Nephron progenitor cell (in vitro differentiated cells): ENCODE data around the gene CXCR4.

Experiments
- DNase-seq: peaks from one replicate; pipeline ENCODE4 v3.0.0; 2021
- H3K27ac Mint-ChIP-seq: 2 replicates; pipeline ENCODE4 v1.8.0; 2021; ENCODE audit warnings: mild to moderate bottlenecking, moderate library complexity, mixed read lengths
- H3K27me3 Mint-ChIP-seq: 2 replicates; pipeline ENCODE4 v1.8.0; 2021; ENCODE audit warnings: mild to moderate bottlenecking, low read depth, mixed read lengths; ENCODE audit not compliant: poor library complexity
- H3K36me3 Mint-ChIP-seq: 2 replicates; pipeline ENCODE4 v1.8.0; 2021; ENCODE audit warnings: low read depth, mixed read lengths
- H3K4me1 Mint-ChIP-seq: 2 replicates; pipeline ENCODE4 v1.8.0; 2021; ENCODE audit warnings: mixed read lengths
- H3K4me3 Mint-ChIP-seq: 2 replicates; pipeline ENCODE4 v1.8.0; 2021; ENCODE audit warnings: mild to moderate bottlenecking, moderate library complexity, mixed read lengths
- H3K9me3 Mint-ChIP-seq: 2 replicates; pipeline ENCODE4 v1.8.0; 2021; ENCODE audit warnings: mild to moderate bottlenecking, moderate library complexity, mixed read lengths
- TF ChIP-seq, protein P1 (sequence below): fragments of 200-600 bp; sonication (generic); IDR thresholded peaks from 2 replicates; pipeline ENCODE4 v1.5.0; 2021; ENCODE audit warnings: antibody characterized with exemption

CXCR4 gene

DNA sequence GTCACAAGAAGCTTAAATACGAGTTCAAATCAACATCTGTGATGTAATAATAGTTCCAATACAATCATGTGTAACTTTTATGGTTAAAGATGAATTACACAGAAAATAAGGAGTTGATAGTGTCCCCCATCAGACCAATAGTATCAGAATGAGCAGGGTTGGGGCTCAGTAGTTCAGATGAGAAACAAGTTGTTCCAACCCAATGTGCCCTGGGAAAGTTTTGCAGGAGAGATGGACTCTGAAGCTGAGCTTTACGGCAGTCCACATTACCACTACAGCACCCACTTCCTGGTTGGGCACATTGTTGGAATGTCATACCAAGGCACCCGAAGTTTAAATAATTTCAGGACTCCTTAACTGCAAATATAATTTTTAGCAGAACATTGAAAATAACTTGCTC lies 12.1 kb upstream of the CXCR4 start:
- no peak overlapping the region for H3K27ac Mint-ChIP-seq
- no peaks in the 10 kb centered on the region for H3K9me3 Mint-ChIP-seq
- DNase-seq, result no peak

DNA sequence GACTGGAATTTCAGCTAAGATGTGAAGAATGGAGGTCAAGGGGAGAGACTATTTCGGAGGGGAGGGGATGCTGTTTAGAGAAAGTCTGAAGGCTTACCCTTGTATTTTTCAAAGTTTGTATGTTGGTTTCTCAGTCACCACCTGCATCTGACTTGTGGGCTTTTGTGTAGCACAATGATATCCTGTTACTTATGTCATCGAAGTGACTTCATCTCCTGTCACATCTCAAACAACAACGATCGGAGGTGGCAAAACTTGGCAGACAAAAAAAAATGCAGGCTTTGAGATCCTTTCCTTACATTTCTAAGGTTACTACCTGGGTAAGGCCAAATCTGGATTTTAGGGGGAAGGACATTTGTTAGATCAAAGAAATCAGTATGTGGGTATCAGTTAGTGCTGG lies 11.7 kb upstream of the CXCR4 start:
- Mint-ChIP-seq H3K27me3 (peaks cover 6% of the 10 kb centered on the region), H3K9me3 (no peaks in the 10 kb centered on the region), H3K4me3 (no peak overlapping the region), H3K27ac (no peak overlapping the region), H3K4me1 (peaks cover 84% of the 10 kb centered on the region), H3K36me3 (no peaks in the 10 kb centered on the region)
- no peak for DNase-seq
- TF ChIP-seq, protein P1, sequence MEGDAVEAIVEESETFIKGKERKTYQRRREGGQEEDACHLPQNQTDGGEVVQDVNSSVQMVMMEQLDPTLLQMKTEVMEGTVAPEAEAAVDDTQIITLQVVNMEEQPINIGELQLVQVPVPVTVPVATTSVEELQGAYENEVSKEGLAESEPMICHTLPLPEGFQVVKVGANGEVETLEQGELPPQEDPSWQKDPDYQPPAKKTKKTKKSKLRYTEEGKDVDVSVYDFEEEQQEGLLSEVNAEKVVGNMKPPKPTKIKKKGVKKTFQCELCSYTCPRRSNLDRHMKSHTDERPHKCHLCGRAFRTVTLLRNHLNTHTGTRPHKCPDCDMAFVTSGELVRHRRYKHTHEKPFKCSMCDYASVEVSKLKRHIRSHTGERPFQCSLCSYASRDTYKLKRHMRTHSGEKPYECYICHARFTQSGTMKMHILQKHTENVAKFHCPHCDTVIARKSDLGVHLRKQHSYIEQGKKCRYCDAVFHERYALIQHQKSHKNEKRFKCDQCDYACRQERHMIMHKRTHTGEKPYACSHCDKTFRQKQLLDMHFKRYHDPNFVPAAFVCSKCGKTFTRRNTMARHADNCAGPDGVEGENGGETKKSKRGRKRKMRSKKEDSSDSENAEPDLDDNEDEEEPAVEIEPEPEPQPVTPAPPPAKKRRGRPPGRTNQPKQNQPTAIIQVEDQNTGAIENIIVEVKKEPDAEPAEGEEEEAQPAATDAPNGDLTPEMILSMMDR, result no peak

More for the DNA sequence above, 12.1 kb upstream of the CXCR4 start:
- no peaks in the 10 kb centered on the region for H3K36me3 Mint-ChIP-seq
- TF ChIP-seq, protein P1, result no peak
- H3K27me3 Mint-ChIP-seq, result peaks cover 6% of the 10 kb centered on the region
- no peak overlapping the region for H3K4me3 Mint-ChIP-seq
- H3K4me1 Mint-ChIP-seq, result peaks cover 84% of the 10 kb centered on the region

DNA sequence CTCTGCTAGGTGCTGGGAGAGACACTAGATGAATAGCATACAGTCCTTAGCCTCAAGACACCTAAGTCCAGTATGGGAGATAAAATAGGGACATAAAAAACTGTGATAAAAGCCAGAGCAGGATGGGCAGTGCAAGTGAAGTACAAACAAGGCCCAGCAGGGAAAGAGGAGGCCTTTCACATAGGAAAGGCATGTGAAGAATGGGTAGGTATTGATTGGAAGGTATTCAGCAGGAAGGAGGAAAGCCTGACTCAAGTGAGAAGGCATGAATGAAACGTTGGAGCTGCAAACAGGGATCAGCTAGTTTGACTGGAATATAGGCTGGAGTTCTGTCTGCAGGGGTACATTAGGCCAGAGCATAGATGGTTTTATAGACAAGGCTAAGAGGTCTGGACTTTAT lies 11.0 kb upstream of the CXCR4 start:
- H3K27me3 Mint-ChIP-seq, result peaks cover 11% of the 10 kb centered on the region
- peaks cover 85% of the 10 kb centered on the region for H3K4me1 Mint-ChIP-seq
- H3K27ac Mint-ChIP-seq, result no peak overlapping the region
- DNase-seq, result no peak
- no peak overlapping the region for H3K4me3 Mint-ChIP-seq
- H3K36me3 Mint-ChIP-seq, result no peaks in the 10 kb centered on the region
- TF ChIP-seq, protein P1, result no peak
- no peaks in the 10 kb centered on the region for H3K9me3 Mint-ChIP-seq

DNA sequence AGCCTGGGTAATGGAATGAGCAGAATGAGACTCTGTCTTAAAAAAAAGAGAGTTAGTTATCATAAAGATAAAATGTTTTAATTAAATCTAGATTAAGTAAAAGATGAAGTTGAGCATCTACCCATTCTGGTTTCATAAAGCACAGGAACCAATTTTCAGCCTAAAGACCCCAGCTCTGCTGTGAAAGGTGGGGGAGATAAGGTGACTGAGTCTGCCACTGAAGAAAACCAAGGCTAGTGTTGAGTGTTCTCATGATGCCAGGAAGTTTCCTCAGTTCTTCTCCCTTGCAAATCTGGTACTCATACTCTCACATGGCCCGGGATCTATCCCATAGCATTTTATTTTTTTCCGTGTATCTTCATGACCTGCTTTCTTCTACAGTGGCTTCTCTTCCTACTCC lies 10.4 kb upstream of the CXCR4 start:
- Mint-ChIP-seq H3K4me3 (no peak overlapping the region), H3K27me3 (peaks cover 11% of the 10 kb centered on the region), H3K36me3 (no peaks in the 10 kb centered on the region), H3K9me3 (no peaks in the 10 kb centered on the region), H3K27ac (no peak overlapping the region), H3K4me1 (peaks cover 84% of the 10 kb centered on the region)
- TF ChIP-seq, protein P1, result no peak
- no peak for DNase-seq

DNA sequence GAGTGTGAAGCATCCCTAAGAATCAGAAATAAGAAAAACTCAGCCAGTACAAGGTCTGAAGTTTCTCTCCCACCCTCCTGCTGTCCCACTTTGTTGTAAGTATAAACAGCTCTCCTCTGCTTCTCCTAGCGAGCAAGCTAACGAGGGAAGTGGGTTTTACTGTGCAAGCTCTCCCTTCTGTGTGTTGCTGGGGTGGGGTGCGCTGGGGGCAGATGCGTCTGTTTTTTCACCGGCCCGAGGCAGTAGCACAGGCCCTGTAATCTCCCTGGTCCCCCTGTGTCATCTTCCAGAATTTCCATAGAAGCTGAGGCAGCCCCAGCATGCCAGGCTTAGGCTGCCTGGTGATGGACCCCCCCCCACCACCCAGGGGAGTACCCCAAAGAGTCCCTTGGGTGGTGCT lies 9.4 kb upstream of the CXCR4 start:
- Mint-ChIP-seq H3K4me1 (peaks cover 85% of the 10 kb centered on the region), H3K4me3 (no peak overlapping the region), H3K27me3 (peaks cover 11% of the 10 kb centered on the region), H3K36me3 (no peaks in the 10 kb centered on the region), H3K27ac (no peak overlapping the region), H3K9me3 (no peaks in the 10 kb centered on the region)
- TF ChIP-seq, protein P1, result no peak
- no peak for DNase-seq

DNA sequence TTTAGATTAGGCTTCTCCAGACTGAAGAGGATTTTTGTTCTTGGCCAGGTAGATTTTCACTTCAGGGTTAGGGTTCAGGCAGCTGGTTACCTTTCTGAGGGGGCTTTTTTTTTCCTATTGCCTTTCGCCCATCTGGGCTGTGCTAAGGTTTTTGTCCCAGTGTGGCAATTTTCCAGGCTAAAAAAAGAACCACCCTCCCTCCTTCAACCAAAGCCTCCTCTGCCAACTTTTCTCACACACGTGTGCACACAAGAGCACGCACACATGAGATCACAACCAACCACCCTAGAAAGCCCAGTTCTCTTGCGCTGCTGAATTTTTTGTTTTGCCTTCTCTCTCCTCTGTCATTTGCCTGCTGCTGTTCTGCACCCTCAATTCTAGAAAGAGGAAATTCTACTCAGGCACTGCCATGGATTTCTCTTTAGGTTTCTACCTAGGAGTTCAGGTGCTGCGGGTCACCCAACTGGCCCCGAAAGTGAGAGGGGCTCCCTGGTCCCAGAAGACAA lies 8.5 kb upstream of the CXCR4 start:
- peaks cover 11% of the 10 kb centered on the region for H3K27me3 Mint-ChIP-seq
- peaks cover 85% of the 10 kb centered on the region for H3K4me1 Mint-ChIP-seq
- no peak for DNase-seq
- no peaks in the 10 kb centered on the region for H3K9me3 Mint-ChIP-seq
- H3K36me3 Mint-ChIP-seq, result no peaks in the 10 kb centered on the region
- H3K4me3 Mint-ChIP-seq, result peak overlapping the region; percentile 48
- TF ChIP-seq, protein P1, result no peak
- peak overlapping the region; percentile 12 for H3K27ac Mint-ChIP-seq
